PC-3 (cell line): ENCODE results near the gene ST7. TPM values are rescaled to one million over a fixed set of nuclear protein-coding genes. Genes with fewer than 3 reads are reported as not detected.
"Not testable (repeated sequence)": the region's sequence is repeated elsewhere in the genome, so short reads cannot be mapped to it uniquely, and the experiment has no call there.

ENCODE experiments used
- ATAC-seq: fragments of 200-7000 bp; cut with Tn5 transposase; 2 replicates; pipeline ENCODE4 v1.9.1; 2020; ENCODE audit warnings: mild to moderate bottlenecking, moderate library complexity
- BruUV-seq: library from RNA; stranded (reverse); fragments of 400-500 nt; replicated peaks from 2 replicates; lab custom pipeline; 2021; lab: Mats Ljungman, UMichigan
- CTCF ChIA-PET: fragments of 300-600 bp; sonication (Branson Sonifier 250); formaldehyde crosslinking; loops from one replicate; lab custom pipeline; 2022; ENCODE audit warnings: antibody characterized with exemption; lab: Charles Lee
- POLR2A ChIA-PET: fragments of 300-600 bp; sonication (Branson Sonifier 250); formaldehyde crosslinking; loops from one replicate; lab custom pipeline; 2022; ENCODE audit warnings: antibody characterized with exemption; ENCODE audit not compliant: unreplicated experiment; lab: Charles Lee
- DNase-seq: peaks from one replicate; pipeline ENCODE4 v3.0.0-alpha.2; 2015
- H2AFZ ChIP-seq: fragments of 300-600 bp; sonication (generic); 2 replicates; pipeline ENCODE4 v1.6.0; 2016; ENCODE audit warnings: antibody characterized with exemption, low read length
- H3F3A ChIP-seq: fragments of 300-600 bp; sonication (generic); one replicate; pipeline ENCODE4 v1.6.0; 2017; ENCODE audit warnings: antibody characterized with exemption, low read length, control low read depth, mild to moderate bottlenecking; ENCODE audit not compliant: unreplicated experiment
- H3K27ac ChIP-seq: fragments of 300-600 bp; sonication (generic); 2 replicates; pipeline ENCODE4 v1.5.1; 2016; ENCODE audit warnings: mild to moderate bottlenecking, low read length
- H3K27me3 ChIP-seq: fragments of 300-600 bp; sonication (generic); 2 replicates; pipeline ENCODE4 v1.6.1; 2016; ENCODE audit warnings: low read length, mixed read lengths
- H3K36me3 ChIP-seq: fragments of 300-600 bp; sonication (generic); 2 replicates; pipeline ENCODE4 v1.6.1; 2016; ENCODE audit warnings: low read depth, mixed run types, low read length, mixed read lengths
- H3K4me1 ChIP-seq: fragments of 300-600 bp; sonication (generic); 2 replicates; pipeline ENCODE4 v1.5.1; 2016; ENCODE audit warnings: low read length; ENCODE audit not compliant: insufficient read depth
- H3K4me2 ChIP-seq: fragments of 300-600 bp; sonication (generic); 2 replicates; pipeline ENCODE4 v1.6.0; 2016; ENCODE audit warnings: low read length
- H3K4me3 ChIP-seq: fragments of 300-600 bp; sonication (generic); 2 replicates; pipeline ENCODE4 v1.5.1; 2016; ENCODE audit warnings: mild to moderate bottlenecking, low read length, mixed read lengths
- H3K79me2 ChIP-seq: fragments of 300-600 bp; sonication (generic); 2 replicates; pipeline ENCODE4 v1.6.1; 2017; ENCODE audit warnings: low read length, mixed read lengths
- H3K9ac ChIP-seq: fragments of 300-600 bp; sonication (generic); 2 replicates; pipeline ENCODE4 v1.6.0; 2016; ENCODE audit warnings: mild to moderate bottlenecking, low read length
- H3K9me2 ChIP-seq: fragments of 300-600 bp; sonication (generic); replicated peaks from 2 replicates; pipeline ENCODE4 v1.6.1; 2016; ENCODE audit warnings: mixed run types, low read length, mixed read lengths
- H3K9me3 ChIP-seq: fragments of 300-600 bp; sonication (generic); 2 replicates; pipeline ENCODE4 v1.6.1; 2016; ENCODE audit warnings: low read length, mixed read lengths
- H4K20me1 ChIP-seq: fragments of 300-600 bp; sonication (generic); 2 replicates; pipeline ENCODE4 v1.6.1; 2016; ENCODE audit warnings: low read length, mixed read lengths
- CTCF ChIP-seq: fragments of 300-600 bp; sonication (generic); conservative IDR thresholded peaks from 2 replicates; pipeline ENCODE4 v1.5.1; 2017; ENCODE audit warnings: antibody characterized with exemption, low read depth, mild to moderate bottlenecking, low read length
- EZH2 ChIP-seq: fragments of 300-600 bp; sonication (generic); IDR thresholded peaks from one replicate; pipeline ENCODE4 v1.6.1; 2017; ENCODE audit warnings: antibody characterized with exemption, mild to moderate bottlenecking, low read length; ENCODE audit not compliant: unreplicated experiment
- EZH2phosphoT487 ChIP-seq: fragments of 300-600 bp; sonication (generic); IDR thresholded peaks from 2 replicates; pipeline ENCODE4 v1.6.1; 2018; ENCODE audit warnings: mild to moderate bottlenecking, antibody characterized with exemption, low read length, borderline replicate concordance
- intact Hi-C: fragments of 100-400 bp; cut with micrococcal nuclease; formaldehyde crosslinking; loops from 2 replicates; pipeline ENCODE4 v1.9.0; 2023
- total RNA-seq: library from RNA; depleted of rRNA; stranded (reverse); fragments of >200 nt; gene quantifications from 2 replicates; pipeline ENCODE4 v1.2.3, GENCODE V29; 2014

The ST7 gene
- total RNA-seq, 1 experiment from 2014 or later = 19.7 TPM

- no peaks in the 10 kb centered on the region for H3K9me2 ChIP-seq
- ATAC-seq (no peak), DNase-seq (no peak)
- H3K9ac ChIP-seq = no peak overlapping the region
- no peak overlapping the region for H3K4me2 ChIP-seq
- TF ChIP-seq EZH2phosphoT487 (no peak), EZH2 (no peak), CTCF (no peak)
- H3K27ac ChIP-seq = no peak overlapping the region
- H3K4me1 ChIP-seq = no peaks in the 10 kb centered on the region
- H2AFZ ChIP-seq = no peak overlapping the region
- no peak overlapping the region for H3K4me3 ChIP-seq
- H4K20me1 ChIP-seq = no peaks in the 10 kb centered on the region
- BruUV-seq = no TSS peak
- no peaks in the 10 kb centered on the region for H3F3A ChIP-seq
- no peaks in the 10 kb centered on the region for H3K9me3 ChIP-seq
- no peaks in the 10 kb centered on the region; the same call in 1 of the 2 replicates for H3K36me3 ChIP-seq
- H3K27me3 ChIP-seq = no peaks in the 10 kb centered on the region
- CTCF ChIA-PET = no interaction called here
- peaks cover 3% of the 10 kb centered on the region; the same call in 1 of the 2 replicates for H3K79me2 ChIP-seq
- POLR2A ChIA-PET = no interaction called here
- intact Hi-C loops = no loop called here
These were observed 72.6 kb downstream of the ST7 start for GRCh38 chr7:117025891-117026290.

- DNase-seq, H2AFZ ChIP-seq, H3K9me3 ChIP-seq, H3K4me3 ChIP-seq, H3K9ac ChIP-seq, ATAC-seq, H3K79me2 ChIP-seq, H4K20me1 ChIP-seq, H3F3A ChIP-seq, H3K4me1 ChIP-seq, H3K4me2 ChIP-seq, BruUV-seq, H3K27me3 ChIP-seq, H3K36me3 ChIP-seq, H3K9me2 ChIP-seq, H3K27ac ChIP-seq, POLR2A ChIA-PET, CTCF ChIA-PET, intact Hi-C loops: not testable (repeated sequence)
These were observed 77.0 kb downstream of the ST7 start for GRCh38 chr7:117030346-117030745.

GRCh38 chr7:117030793-117031192 is 77.5 kb downstream of the ST7 start:
- BruUV-seq, H3K27me3 ChIP-seq, intact Hi-C loops, H3K4me3 ChIP-seq, H3F3A ChIP-seq, H2AFZ ChIP-seq, H3K79me2 ChIP-seq, H3K36me3 ChIP-seq, DNase-seq, ATAC-seq, POLR2A ChIA-PET, H3K4me2 ChIP-seq, CTCF ChIA-PET, H3K4me1 ChIP-seq, H3K9me3 ChIP-seq, H3K9ac ChIP-seq, H3K9me2 ChIP-seq, H3K27ac ChIP-seq, H4K20me1 ChIP-seq: not testable (repeated sequence)

GRCh38 chr7:117032810-117033209 is 79.5 kb downstream of the ST7 start:
- Histone ChIP-seq H3K9me2 (no peaks in the 10 kb centered on the region), H3K36me3 (no peaks in the 10 kb centered on the region; the same call in 1 of the 2 replicates), H3K27ac (no peak overlapping the region), H3K4me1 (no peaks in the 10 kb centered on the region), H2AFZ (no peak overlapping the region), H4K20me1 (no peaks in the 10 kb centered on the region), H3K27me3 (no peaks in the 10 kb centered on the region), H3K4me3 (no peak overlapping the region), H3F3A (no peaks in the 10 kb centered on the region), H3K9ac (no peak overlapping the region), H3K9me3 (no peaks in the 10 kb centered on the region), H3K79me2 (no peaks in the 10 kb centered on the region), H3K4me2 (no peak overlapping the region)
- ATAC-seq (no peak), DNase-seq (no peak)
- TF ChIP-seq CTCF (no peak), EZH2phosphoT487 (no peak), EZH2 (no peak)
- intact Hi-C loops = no loop called here
- ChIA-PET CTCF (no interaction called here), POLR2A (no interaction called here)
- BruUV-seq = no TSS peak
